ENCODE data around the gene PCDHB13.

PCDHB13 gene

DNA sequence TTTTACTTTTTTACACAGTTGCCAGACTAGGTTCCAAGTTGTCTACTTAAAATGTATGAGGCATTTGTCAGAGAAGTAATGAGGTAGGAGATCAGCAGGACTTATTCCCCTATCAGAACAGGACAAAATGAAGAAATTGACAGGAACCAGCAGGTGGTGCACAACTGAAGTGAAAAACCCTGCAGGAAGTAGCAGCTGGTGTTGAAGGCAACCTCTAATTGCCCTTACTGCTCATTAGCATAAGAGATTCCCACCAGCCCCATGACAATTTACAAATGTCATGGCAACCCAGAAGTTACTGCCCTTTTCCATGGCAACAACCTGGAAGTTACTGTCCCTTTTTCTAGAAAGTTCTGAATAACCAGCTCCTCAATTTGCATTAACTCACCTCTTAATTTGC is 36.9 kb downstream of the PCDHB13 start:
- DNase-seq: no peak
- intact Hi-C loops (cut with DNase I): no loop called here

DNA sequence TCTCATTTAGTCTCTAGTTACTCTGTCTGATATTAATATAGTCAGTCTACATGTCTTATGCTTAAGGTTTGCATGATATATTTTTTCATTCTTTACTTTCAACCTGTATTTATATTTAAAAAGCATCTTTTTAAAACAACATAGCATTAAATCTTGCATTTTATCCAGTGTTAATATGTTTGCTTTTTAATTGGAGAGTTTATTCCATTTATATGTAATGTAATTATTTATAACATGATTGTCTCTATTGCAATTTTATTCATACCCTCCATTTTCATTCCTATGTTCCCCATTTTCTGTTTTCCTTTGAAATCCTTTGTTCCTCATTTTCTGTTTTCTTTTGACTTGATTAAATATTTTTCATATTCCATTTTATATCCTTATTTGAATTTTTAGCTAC is 44.7 kb downstream of the PCDHB13 start:
- intact Hi-C loops (cut with DNase I): no loop called here

GRCh38 chr5:141258948-141259347 is 45.2 kb downstream of the PCDHB13 start:
- intact Hi-C loops (cut with DNase I): no loop called here

More for the DNA sequence above, 44.7 kb downstream of the PCDHB13 start:
- DNase-seq: no peak

GRCh38 chr5:141260458-141261237 is 46.9 kb downstream of the PCDHB13 start:
- DNase-seq: no peak
- intact Hi-C loops (cut with DNase I): no loop called here

More at GRCh38 chr5:141258948-141259347, 45.2 kb downstream of the PCDHB13 start:
- no peak for DNase-seq

DNA sequence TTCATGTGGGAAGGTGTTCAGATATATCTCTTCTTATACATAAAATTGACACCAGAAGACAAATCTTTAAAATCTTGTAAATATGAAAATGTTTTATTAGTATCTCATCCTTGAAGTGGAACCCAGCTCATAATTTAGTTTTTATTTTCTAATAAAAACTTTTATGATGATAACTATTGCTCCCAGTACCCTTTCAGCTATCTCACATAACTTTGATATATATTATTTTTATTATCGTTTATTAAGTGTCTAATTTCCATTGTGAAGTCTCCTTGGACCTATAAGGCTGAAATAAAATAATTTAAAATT is 47.5 kb downstream of the PCDHB13 start:
- intact Hi-C loops (cut with DNase I): no loop called here
- DNase-seq: no peak
